ENCODE data around the gene EPS8L3. TPM values are rescaled to one million over a fixed set of nuclear protein-coding genes. Genes with fewer than 3 reads are reported as not detected.
"Not testable (repeated sequence)": the region's sequence is repeated elsewhere in the genome, so short reads cannot be mapped to it uniquely, and the experiment has no call there.

EPS8L3 gene
- total and polyA plus RNA-seq, 4 donors, result 0.09 to 0.38 (median 0.15) TPM; not detected in 1

- TF ChIP-seq ZBTB33 (IDR thresholded peaks at IDR 0.05) (no peak), ATF3 (IDR thresholded peaks at IDR 0.05) (no peak), FOXA2 (IDR thresholded peaks at IDR 0.05) (no peak), HNF4G (IDR thresholded peaks at IDR 0.05) (no peak), TAF1 (conservative IDR thresholded peaks at IDR 0.05) (no peak), YY1 (IDR thresholded peaks at IDR 0.05) (no peak), NR2F2 (IDR thresholded peaks at IDR 0.05) (no peak), JUND (IDR thresholded peaks at IDR 0.05) (no peak), RXRA (IDR thresholded peaks at IDR 0.05) (no peak)
These were observed 4.6 kb upstream of the EPS8L3 start (continued) for GRCh38 chr1:109768335-109768650.

GRCh38 chr1:109767637-109768334 is 4.1 kb upstream of the EPS8L3 start:
- Histone ChIP-seq H3K9me3 (ENCODE audit: control insufficient read depth in 4 of 4, low read length in 3 of 4) (no peaks in the 10 kb centered on the region), H3K27me3 (ENCODE audit: control insufficient read depth in 4 of 4, insufficient read depth in 4 of 4, low read length in 3 of 4) (no peaks in the 10 kb centered on the region), H3K4me1 (ENCODE audit: control insufficient read depth in 4 of 4, insufficient read depth in 4 of 4, low read length in 3 of 4) (peaks cover 0 to 5% (median 2%) of the 10 kb centered on the region in 4 donors), H3K9ac (ENCODE audit: low read depth in 1 of 2, low read length in 2 of 2) (no peak overlapping the region), H3K27ac (ENCODE audit: low read depth in 1 of 2, low read length in 2 of 2) (no peak overlapping the region), H3K36me3 (ENCODE audit: control insufficient read depth in 4 of 4, insufficient read depth in 3 of 4, low read depth in 1 of 4, low read length in 3 of 4) (no peaks in the 10 kb centered on the region), H3K4me3 (ENCODE audit: low read depth in 1 of 3, low read length in 3 of 3) (no peak overlapping the region)
- TF ChIP-seq SP1 (IDR thresholded peaks at IDR 0.05), result no peak
- TF ChIP-seq JUND (IDR thresholded peaks at IDR 0.05), result no peak
- no peak for TF ChIP-seq FOXA2 (IDR thresholded peaks at IDR 0.05)
- TF ChIP-seq MAX (IDR thresholded peaks at IDR 0.05), result no peak
- no peak for TF ChIP-seq CTCF (IDR thresholded peaks at IDR 0.05; ENCODE audit: low read depth, low read length, missing input control)
- no peak for TF ChIP-seq RAD21 (IDR thresholded peaks at IDR 0.05)
- no peak for TF ChIP-seq HNF4A (conservative IDR thresholded peaks at IDR 0.05)
- TF ChIP-seq EGR1 (IDR thresholded peaks at IDR 0.05; ENCODE audit: low read depth in 2 of 2), result no peak
- no peak for TF ChIP-seq TAF1 (conservative IDR thresholded peaks at IDR 0.05)
- TF ChIP-seq HNF4G (IDR thresholded peaks at IDR 0.05), result no peak
- no peak for TF ChIP-seq NR2F2 (IDR thresholded peaks at IDR 0.05)
- TF ChIP-seq RXRA (IDR thresholded peaks at IDR 0.05), result no peak
- TF ChIP-seq YY1 (IDR thresholded peaks at IDR 0.05), result no peak
- TF ChIP-seq FOXA1 (IDR thresholded peaks at IDR 0.05), result no peak
- TF ChIP-seq ZBTB33 (IDR thresholded peaks at IDR 0.05), result no peak
- DNase-seq (ENCODE audit: low spot score), result no peak
- WGBS, result 92% methylated on average over 10 of the region's 10 CpGs

- H3K27me3 ChIP-seq (ENCODE audit: control insufficient read depth in 4 of 4, insufficient read depth in 4 of 4, low read length in 3 of 4); H3K9ac ChIP-seq (ENCODE audit: low read depth in 1 of 2, low read length in 2 of 2); H3K4me1 ChIP-seq (ENCODE audit: control insufficient read depth in 4 of 4, insufficient read depth in 4 of 4, low read length in 3 of 4); DNase-seq (ENCODE audit: low spot score); H3K36me3 ChIP-seq (ENCODE audit: control insufficient read depth in 4 of 4, insufficient read depth in 3 of 4, low read depth in 1 of 4, low read length in 3 of 4); H3K27ac ChIP-seq (ENCODE audit: low read depth in 1 of 2, low read length in 2 of 2); H3K4me3 ChIP-seq (ENCODE audit: low read depth in 1 of 3, low read length in 3 of 3); H3K9me3 ChIP-seq (ENCODE audit: control insufficient read depth in 4 of 4, low read length in 3 of 4): not testable (repeated sequence)
- 82% methylated on average over 17 of the region's 17 CpGs for WGBS
These were observed 3.4 kb upstream of the EPS8L3 start for GRCh38 chr1:109766991-109767636.

Data from liver (tissue), 9 donors.